Raji (cell line): ENCODE data around the gene UBALD2.

Experiments used
- POLR2A ChIP-seq: IDR thresholded peaks from 2 replicates; pipeline ENCODE4 v1.6.1; 2011; ENCODE audit warnings: low read depth, low read length, control low read depth; ENCODE audit not compliant: insufficient read depth

Gene UBALD2

DNA sequence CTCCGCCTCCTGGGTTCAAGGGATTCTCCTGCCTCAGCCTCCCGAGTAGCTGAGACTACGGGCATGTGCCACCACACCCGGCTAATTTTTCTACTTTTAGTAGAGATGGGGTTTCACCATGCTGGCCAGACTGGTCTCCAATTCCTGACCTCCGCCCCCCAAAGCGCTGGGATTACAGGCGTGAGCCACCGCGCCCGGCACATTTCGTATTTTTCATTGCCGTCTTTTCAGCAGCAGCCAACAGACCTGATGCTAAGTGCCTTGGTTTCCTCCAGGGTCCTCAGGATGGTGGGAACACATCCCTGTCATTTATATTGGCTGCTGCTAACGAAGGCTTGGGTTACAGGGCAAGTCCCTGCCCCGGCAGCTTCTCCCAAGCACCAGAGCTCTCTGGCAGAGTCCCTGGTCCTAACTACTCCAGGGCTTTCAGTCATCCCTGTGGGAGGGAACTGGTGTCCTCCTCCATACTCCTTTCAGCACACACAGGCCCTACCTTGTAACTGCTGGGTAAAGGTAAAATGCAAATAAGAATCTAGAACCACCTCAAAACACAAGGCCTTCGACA, 23.4 kb upstream of the UBALD2 start:
- no peak for TF ChIP-seq POLR2A

DNA sequence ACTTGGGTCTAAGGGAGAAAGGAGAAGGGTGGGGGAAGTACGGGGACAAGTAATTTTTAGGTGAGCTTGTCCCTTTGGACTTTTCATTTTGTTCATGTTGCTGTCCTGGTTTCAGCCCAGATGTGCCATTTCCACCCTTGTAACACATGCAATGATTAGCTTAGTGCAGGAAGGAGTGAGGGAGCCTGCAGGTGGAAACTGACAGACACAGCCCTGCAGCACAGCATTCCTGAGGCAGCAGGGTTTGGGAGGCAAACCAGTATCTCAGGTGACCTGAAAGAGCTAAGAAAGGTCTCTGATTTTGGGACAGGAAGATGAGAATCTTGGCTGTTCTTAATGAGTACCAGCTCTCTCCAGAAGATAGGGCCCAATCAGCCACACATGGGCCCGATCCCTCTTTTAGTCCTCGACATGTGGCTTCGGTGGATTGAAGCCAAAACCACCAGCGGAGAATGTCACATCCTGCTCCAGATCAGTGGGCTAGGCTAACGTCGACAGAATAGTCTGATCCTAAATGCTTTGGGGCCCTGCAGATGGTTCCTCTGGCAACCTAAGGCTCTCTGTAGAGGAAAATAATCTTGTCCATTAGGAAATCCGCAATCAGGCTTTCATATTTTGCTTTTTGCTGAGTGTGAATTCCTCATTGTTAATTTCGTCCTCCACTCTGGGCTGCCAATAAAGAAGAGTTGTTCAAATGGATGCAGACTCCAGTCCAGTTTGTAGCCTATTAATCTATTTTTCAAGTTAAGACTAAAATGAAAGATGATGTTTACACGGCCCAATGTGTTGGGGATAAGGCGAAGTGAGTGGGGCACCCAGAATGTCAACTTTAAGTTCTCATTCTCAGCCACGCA, 21.1 kb upstream of the UBALD2 start:
- TF ChIP-seq POLR2A, result no peak

DNA sequence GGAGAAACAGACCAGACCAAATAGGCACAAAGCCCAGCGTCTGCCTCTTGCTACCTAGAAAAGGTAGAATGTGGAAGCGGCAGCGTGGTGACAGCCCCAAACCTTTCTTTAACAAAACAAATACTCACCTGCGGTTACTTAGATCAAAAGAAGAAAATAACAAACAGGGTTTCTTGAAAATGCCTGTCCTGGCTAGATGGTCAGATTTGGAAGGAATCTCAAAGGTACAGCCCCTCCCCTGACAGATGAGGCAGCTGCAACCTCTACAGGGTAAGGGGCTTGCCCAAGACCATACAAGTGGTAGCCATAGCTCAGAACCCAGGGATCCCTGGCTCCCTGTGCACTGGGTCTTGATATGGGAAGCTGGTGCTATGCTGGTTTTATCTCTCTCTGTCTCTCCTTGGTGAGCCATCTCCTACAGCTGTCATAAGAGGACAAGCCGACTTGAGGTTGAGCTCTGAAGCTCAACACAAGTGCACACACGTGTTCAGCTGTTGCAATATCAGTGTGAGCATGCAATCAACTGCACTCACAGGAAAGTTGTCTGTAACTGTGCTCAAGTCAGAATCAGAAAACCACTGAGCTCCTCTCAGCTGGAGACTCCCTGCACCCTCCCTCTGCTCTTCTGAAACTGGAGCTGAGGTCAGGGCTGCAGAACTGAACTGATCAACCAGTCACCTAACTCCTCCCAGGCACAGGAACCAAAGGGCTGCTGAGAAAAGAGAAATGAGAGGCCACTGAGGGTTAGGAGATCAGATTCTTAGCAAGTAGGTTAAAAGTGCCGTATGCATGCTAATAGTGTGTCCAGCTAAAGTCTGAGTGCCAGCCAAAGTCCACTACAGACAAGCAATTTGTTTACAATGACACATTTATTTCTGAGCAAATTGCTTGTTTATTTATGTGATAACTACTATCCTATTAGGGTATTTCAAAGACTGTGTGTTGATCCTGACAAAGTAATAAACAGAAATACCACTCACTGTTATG, 18.8 kb upstream of the UBALD2 start:
- TF ChIP-seq POLR2A, result no peak

DNA sequence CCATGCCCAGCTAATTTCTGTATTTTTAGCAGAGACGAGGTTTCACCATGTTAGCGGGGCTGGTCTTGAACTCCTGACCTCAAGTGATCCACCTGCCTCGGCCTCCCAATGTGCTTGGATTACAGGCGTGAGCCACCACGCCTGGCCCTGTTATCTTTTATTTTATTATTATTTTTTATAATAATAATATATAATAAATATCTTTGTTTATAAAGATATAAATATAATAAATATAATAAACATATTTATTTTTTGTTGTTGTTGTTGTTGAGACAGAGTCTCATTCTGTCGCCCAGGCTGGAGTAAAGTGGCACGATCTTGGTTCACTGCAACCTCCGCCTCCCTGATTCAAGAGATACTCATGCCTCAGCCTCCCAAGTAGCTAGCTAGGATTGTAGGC, 17.8 kb upstream of the UBALD2 start:
- TF ChIP-seq POLR2A, result no peak

DNA sequence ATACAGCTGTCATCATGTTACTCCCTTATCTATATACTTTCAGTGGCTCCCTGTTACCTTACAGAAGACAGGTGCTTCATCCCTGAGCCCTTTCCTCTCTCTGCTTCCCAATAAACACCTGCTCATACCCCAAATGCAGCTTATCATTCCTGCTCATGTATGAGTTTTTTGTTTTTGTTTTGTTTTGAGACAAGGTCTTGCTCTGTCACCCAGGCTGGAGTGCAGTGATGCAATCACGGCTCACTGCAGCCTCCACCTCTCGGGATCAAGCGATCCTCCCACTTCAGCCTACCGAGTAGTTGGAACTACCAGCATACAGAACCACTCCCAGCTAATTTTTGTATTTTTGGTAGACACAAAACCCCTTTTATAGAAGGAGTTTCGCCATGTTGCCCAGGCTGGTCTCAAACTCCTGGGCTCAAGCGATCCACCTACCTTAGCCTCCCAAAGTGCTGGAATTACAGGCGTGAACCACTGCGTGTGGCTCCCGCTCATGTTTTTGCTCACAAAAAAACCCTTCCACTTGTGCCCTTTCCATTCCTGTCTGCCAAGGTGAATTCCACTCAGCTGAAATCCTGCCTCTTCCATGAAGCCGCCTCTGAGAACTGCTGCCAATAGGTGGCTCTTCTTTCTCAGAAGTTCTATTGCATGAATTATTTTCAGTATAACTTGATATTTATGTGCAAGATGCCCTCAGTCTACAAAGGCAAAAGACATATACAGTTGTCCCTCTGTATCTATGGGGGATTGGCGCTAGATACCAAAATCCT, 16.9 kb upstream of the UBALD2 start:
- TF ChIP-seq POLR2A, result no peak

DNA sequence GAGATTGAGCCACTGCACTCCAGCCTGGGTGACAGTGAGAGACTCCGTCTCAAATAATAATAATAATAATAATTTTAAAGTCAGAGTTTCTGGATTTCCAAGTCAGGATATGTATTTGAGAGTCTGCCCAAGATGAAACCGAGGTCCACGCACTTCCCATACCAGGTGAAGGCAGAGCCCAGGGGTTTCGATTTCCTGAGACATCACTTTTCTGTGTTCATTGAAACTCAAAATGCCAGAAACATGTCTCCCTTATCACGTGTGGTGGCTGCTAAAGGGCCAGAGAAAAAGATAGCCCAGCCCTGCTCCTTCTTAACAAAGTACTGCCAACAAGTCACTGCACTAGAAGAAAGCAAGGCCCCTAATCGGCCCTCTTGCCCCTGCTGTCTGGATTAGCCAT, 15.0 kb upstream of the UBALD2 start:
- TF ChIP-seq POLR2A, result no peak

DNA sequence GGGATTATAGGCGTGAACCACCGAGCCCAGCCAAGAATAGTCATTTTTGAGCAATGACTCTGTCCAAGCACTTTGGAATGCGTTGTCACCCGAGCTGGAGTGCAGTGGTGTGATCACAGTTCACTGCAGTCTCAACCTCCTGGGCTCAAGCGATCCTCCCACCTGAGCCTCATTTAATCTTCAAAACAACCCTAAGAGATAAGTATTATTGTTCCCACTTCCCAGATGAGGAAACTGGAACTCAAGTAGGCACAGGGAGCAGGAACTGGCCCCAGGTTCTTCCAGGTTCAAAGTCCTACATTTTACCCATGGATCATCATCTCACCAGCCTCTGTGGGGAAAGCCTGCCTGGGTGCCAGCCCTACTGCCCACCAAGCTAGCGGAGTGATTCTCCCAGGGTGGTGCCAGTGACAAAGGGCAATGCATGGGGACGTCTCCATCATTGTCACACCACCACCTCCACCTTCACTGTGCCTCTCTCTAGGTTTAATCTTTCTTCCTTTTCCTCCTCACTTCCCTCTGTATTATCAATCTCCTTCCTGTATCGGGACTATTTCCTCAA, 13.6 kb upstream of the UBALD2 start:
- no peak for TF ChIP-seq POLR2A

DNA sequence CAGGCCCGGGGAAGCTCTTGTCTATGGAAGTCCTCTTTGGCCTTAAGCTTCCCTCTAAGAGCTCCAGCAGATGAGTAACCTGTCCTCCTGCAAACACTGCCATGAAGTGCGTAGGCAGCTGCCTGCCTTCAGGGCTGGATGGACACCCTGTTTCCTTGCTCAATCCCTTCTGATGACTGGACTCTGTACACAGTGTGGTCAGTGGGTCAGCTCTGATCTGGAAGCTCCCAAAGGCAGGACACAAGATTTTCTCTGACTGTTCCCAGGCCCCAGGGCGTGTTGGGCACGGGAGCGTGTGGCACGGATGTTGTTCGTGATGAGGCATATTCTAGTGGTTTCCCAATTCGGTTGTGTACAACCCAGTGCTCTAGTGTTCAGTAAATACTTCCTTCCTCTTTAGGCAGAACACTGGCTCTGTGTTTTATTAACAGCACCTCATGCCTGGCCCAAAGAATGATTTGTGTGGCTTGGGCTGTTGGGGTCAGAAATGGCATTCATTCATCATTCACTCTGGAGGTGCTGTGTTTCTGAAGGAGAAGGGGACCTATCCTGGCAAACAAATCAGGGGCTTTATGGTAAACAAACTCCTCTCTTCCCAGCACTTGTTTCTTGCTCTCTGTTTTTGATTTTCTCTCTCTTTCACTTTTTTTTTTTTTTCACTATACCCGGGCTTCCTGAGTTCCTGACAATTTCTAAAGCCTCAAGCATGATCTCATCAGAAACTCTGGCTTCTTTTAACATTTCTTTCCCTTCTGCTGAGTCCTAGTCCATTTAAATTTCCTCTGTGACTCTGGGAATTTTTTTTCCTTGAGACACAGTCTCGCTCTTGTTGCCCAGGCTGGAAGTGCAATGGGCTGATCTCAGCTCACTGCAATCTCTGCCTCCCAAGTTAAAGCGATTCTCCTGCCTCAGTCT, 12.9 kb upstream of the UBALD2 start:
- TF ChIP-seq POLR2A, result no peak

DNA sequence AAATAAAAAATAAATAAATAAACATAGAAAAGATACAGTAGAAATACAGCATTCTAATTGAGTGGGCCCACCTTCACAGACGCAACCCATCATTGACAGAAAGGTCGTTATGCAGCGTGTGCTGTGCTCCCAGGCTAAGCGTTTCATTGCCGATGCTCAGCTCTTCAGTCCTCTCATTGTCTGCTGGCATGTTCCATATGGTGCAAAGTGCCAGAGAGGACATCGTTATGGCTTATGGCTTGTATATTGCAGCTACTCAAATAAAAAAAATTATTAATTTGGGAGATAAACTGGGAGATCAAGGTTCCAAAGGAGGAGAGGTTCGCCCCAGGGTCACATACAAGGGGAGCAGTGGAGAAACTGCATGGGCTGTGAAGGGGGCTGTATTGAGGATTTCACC, 11.3 kb upstream of the UBALD2 start:
- no peak for TF ChIP-seq POLR2A

DNA sequence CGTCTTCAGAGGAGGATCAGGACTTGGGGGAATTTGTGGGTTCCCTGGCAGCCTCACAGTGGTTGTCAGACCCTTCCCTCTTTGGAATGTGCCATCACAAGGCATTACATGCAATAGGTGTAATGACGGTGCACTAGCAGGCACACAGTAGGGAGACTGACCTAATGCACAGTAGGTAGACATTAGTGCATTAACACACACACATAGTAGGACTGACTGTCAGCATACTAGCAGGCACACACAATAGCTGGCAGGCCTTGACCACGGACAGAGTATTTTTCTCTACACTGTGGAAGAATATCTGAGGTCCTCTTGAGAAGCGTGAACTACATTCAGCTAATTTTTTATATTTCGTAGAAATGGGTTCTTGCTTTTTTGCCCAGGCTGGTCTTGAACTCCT, 10.9 kb upstream of the UBALD2 start:
- TF ChIP-seq POLR2A, result no peak

DNA sequence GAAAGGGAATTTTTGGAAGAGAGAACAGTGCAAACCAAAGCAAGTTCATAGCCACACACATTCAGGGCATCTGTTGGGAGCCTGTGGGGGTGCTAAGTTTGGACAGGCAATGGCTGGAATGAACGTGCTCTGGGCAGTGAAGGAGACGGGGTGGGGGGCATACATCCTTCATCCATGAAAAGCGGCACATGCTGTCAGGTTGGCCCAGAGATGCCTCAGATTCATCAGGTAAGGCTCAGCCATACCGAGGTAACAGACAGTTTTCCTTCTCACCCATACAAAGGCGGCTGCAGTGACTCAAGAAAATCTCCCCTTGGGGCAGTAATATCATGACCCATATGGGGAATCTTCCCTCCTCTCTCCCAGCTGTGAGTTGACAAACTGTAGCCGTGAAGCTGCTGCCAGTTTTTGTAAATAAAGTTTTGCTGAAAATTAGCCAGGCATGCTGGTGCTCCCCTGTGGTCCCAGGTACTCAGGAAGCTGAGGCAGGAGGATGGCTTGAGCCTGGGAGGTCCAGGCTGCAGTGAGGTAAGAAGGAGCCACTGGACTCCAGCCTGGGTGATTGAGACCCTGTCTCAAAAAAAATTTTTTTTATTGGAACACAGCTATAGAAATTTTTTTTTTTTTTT, 9.2 kb upstream of the UBALD2 start:
- no peak for TF ChIP-seq POLR2A

DNA sequence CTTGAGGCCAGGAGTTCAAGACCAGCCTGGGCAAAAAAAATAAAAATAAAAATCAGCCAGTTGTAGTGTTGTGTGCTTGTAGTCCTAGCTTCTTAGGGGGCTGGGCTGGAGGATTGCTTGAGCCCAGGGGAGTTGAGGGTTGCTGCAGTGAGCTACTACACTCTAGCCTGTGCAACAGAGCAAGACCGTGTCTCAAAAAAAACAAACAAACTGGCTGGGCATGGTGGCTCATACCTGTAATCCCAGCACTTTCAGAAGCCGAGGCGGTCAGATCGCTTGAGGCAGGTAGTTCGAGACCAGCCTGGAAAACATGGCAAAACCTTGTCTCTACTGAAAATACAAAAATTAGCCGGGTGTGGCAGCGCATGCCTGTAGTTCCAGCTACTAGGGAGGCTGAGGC, 4.9 kb upstream of the UBALD2 start:
- TF ChIP-seq POLR2A, result no peak

DNA sequence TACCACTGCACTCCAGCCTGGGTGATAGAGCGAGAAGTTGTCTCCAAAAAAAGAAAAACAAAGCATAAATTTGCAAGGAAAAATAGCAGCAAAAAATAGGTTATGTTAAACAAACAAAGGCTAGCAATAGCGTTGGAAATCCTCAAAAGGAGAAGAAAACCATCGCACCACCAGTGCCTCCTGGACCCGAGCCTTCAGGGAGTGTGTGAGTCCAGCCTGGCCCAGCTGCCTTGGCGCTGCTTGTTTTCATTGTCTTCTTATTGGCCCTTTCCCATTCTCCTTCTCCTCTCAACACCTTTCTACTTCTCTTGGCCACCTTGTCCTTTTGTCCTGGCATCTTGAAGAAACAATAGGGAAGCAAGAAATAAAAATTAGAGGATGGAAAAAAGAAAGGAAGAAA, 4.5 kb upstream of the UBALD2 start:
- TF ChIP-seq POLR2A, result no peak

DNA sequence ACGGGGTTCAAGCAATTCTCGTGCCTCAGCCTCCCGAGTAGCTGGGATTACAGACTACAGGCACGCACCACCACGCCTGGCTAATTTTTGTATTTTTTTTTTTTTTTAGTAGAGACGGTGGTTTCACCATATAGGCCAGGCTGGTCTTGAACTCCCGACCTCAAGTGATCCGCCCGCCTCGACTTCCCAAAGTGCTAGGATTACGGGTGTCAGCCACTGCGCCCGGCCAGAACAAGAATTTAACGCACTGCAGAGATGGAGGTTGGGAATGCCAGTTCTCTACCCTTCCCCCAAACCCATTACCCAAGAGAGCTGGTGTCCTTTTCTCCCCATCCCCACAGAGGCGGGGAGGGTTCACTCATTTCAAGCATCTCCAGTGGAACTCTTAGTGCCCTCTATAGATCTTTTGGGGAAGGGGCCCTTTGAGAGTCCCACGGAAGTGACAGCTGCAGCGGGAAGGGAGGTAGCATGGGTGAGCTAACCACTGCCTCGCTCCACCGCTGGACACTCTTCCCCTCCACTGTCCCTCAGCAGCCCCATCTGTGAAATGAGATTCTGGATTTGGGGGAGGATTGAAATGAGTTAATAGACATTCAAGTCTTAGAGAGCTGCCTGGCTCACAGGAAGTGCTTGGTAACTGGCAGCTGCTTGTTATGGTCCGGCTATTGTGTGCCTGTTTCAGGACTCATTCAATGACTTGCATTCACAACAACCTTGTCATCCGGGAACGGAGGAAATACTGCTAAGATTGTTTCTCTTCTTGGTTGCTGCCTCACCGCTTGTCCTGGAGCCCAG, 3.5 kb upstream of the UBALD2 start:
- no peak for TF ChIP-seq POLR2A
